GM23338 (cell line): ENCODE results near the gene REV3L. TPM values are rescaled to one million over a fixed set of nuclear protein-coding genes. Genes with fewer than 3 reads are reported as not detected.

Source experiments
- ATAC-seq: fragments of 200-7000 bp; cut with Tn5 transposase; 3 replicates; pipeline ENCODE4 v1.9.1; 2020
- DNase-seq: peaks from one replicate; pipeline ENCODE4 v3.0.0-alpha.2; 2015; ENCODE audit warnings: low spot score
- H2AFZ ChIP-seq: fragments of 200-600 bp; sonication (generic); 2 replicates; pipeline ENCODE4 v1.8.0; 2016; ENCODE audit warnings: antibody characterized with exemption, mild to moderate bottlenecking, moderate library complexity
- H3F3A ChIP-seq: fragments of 200-600 bp; sonication (generic); replicated peaks from 2 replicates; pipeline ENCODE4 v1.8.0; 2017; ENCODE audit warnings: antibody characterized with exemption, mixed run types, low read depth
- H3K27ac ChIP-seq: fragments of 200-600 bp; sonication (generic); 2 replicates; pipeline ENCODE4 v1.6.1; 2016; ENCODE audit warnings: low read depth
- H3K27me3 ChIP-seq: fragments of 200-600 bp; sonication (generic); 2 replicates; pipeline ENCODE4 v1.8.0; 2016; ENCODE audit warnings: mild to moderate bottlenecking, mixed run types, moderate library complexity; ENCODE audit not compliant: insufficient read depth
- H3K36me3 ChIP-seq: fragments of 200-600 bp; sonication (generic); 2 replicates; pipeline ENCODE4 v1.8.0; 2016; ENCODE audit warnings: mild to moderate bottlenecking; ENCODE audit not compliant: insufficient read depth
- H3K4me1 ChIP-seq: fragments of 200-600 bp; sonication (generic); 2 replicates; pipeline ENCODE4 v1.8.0; 2016; ENCODE audit warnings: mild to moderate bottlenecking, moderate library complexity; ENCODE audit not compliant: insufficient read depth
- H3K4me2 ChIP-seq: fragments of 200-600 bp; sonication (generic); 2 replicates; pipeline ENCODE4 v1.7.1; 2017; ENCODE audit warnings: mixed run types
- H3K4me3 ChIP-seq: fragments of 200-600 bp; sonication (generic); 2 replicates; pipeline ENCODE4 v1.6.1; 2016; ENCODE audit warnings: mixed run types
- H3K79me2 ChIP-seq: fragments of 200-600 bp; sonication (generic); replicated peaks from 2 replicates; pipeline ENCODE4 v1.8.0; 2017; ENCODE audit warnings: mild to moderate bottlenecking; ENCODE audit not compliant: insufficient read depth
- H3K9me2 ChIP-seq: fragments of 200-600 bp; sonication (generic); 2 replicates; pipeline ENCODE4 v1.8.0; 2017; ENCODE audit not compliant: insufficient read depth
- H4K20me1 ChIP-seq: fragments of 200-600 bp; sonication (generic); replicated peaks from 2 replicates; pipeline ENCODE4 v1.8.0; 2017; ENCODE audit warnings: mild to moderate bottlenecking; ENCODE audit not compliant: insufficient read depth
- H3K27ac Mint-ChIP-seq: 2 replicates; pipeline ENCODE4 v1.8.0; 2020; ENCODE audit warnings: inconsistent platforms, mild to moderate bottlenecking, moderate library complexity, mixed read lengths
- H3K27me3 Mint-ChIP-seq: 3 replicates; pipeline ENCODE4 v1.8.0; 2022; ENCODE audit warnings: low read depth, mild to moderate bottlenecking, moderate library complexity, mixed read lengths, inconsistent platforms; ENCODE audit not compliant: insufficient read depth, poor library complexity
- H3K36me3 Mint-ChIP-seq: 3 replicates; pipeline ENCODE4 v1.8.0; 2021; ENCODE audit warnings: low read depth, mild to moderate bottlenecking, inconsistent platforms, moderate library complexity, mixed read lengths
- H3K4me1 Mint-ChIP-seq: 3 replicates; pipeline ENCODE4 v1.8.0; 2020; ENCODE audit warnings: mild to moderate bottlenecking, inconsistent platforms, mixed read lengths
- H3K4me3 Mint-ChIP-seq: 3 replicates; pipeline ENCODE4 v1.8.0; 2021; ENCODE audit warnings: moderate library complexity, mild to moderate bottlenecking, inconsistent platforms, mixed read lengths
- H3K9me3 Mint-ChIP-seq: 3 replicates; pipeline ENCODE4 v1.8.0; 2020; ENCODE audit warnings: moderate library complexity, mild to moderate bottlenecking, inconsistent platforms, mixed read lengths
- CREB1 ChIP-seq: fragments of 250-450 bp; sonication (Bioruptor Pico); IDR thresholded peaks from 2 replicates; pipeline ENCODE4 v1.5.0; 2020; ENCODE audit warnings: low read depth, mild to moderate bottlenecking, moderate library complexity
- CTCF ChIP-seq, 2 experiments: fragments of 200-600 bp in 1 of 2; sonication (generic) in 1 of 2; conservative IDR thresholded peaks; 2 replicates each; pipeline versions ENCODE4 v1.5.1 to v1.6.1; 2016 to 2017; ENCODE audit warnings: antibody characterized with exemption in 2 of 2, low read depth in 2 of 2, mild to moderate bottlenecking in 2 of 2, moderate library complexity in 1 of 2
- ETS1 ChIP-seq: IDR thresholded peaks from 2 replicates; pipeline ENCODE4 v1.6.1; 2016; ENCODE audit warnings: antibody characterized with exemption
- EZH2phosphoT487 ChIP-seq: fragments of 200-600 bp; sonication (generic); IDR thresholded peaks from one replicate; pipeline ENCODE4 v1.8.1; 2018; ENCODE audit warnings: antibody characterized with exemption; ENCODE audit not compliant: unreplicated experiment
- JUNB ChIP-seq: IDR thresholded peaks from one replicate; pipeline ENCODE4 v1.6.1; 2016; ENCODE audit warnings: antibody characterized with exemption; ENCODE audit not compliant: unreplicated experiment
- REST ChIP-seq: IDR thresholded peaks from one replicate; pipeline ENCODE4 v1.6.1; 2018; ENCODE audit warnings: antibody characterized with exemption; ENCODE audit not compliant: unreplicated experiment
- STAT1 ChIP-seq: IDR thresholded peaks from one replicate; pipeline ENCODE4 v1.6.1; 2016; ENCODE audit warnings: antibody characterized with exemption; ENCODE audit not compliant: unreplicated experiment
- ZNF114 ChIP-seq: fragments of 250-450 bp; sonication (Bioruptor Pico); IDR thresholded peaks from 2 replicates; pipeline ENCODE4 v1.5.0; 2020; ENCODE audit warnings: mild to moderate bottlenecking, moderate library complexity
- ZNF462 ChIP-seq: fragments of 250-450 bp; sonication (Bioruptor Pico); IDR thresholded peaks from 2 replicates; pipeline ENCODE4 v1.5.0; 2020; ENCODE audit warnings: mild to moderate bottlenecking, moderate library complexity
- polyA plus RNA-seq: library from polyadenylated mRNA; unstranded; fragments of >200 nt; fragmentation: Nextera tagmentation; extraction: Ambion mirVana; gene quantifications from 2 replicates; pipeline ENCODE4 v1.2.1, GENCODE V29; 2016
- total RNA-seq: library from RNA; depleted of rRNA; stranded (reverse); fragments of >200 nt; shearing (Covaris generic); gene quantifications from 2 replicates; pipeline ENCODE4 v1.2.3, GENCODE V29; 2014

REV3L gene
- total and polyA plus RNA-seq, 2 experiments from 2014 or later = 8.3 to 13.1 TPM

GRCh38 chr6:111361648-111362047 is 121.4 kb downstream of the REV3L start:
- no peak overlapping the region for H3K4me3 Mint-ChIP-seq
- DNase-seq (peak; percentile 85), ATAC-seq (peak; percentile 78)
- no peaks in the 10 kb centered on the region for H3K9me2 ChIP-seq
- H3K27ac ChIP-seq = no peak overlapping the region
- no peaks in the 10 kb centered on the region for H3K36me3 Mint-ChIP-seq
- H3K9me3 Mint-ChIP-seq = no peaks in the 10 kb centered on the region
- H3K27ac Mint-ChIP-seq = no peak overlapping the region
- H3K36me3 ChIP-seq = no peaks in the 10 kb centered on the region
- TF ChIP-seq STAT1 = no peak
- peak; percentile 65 to 74 for TF ChIP-seq CTCF (conservative IDR thresholded peaks at IDR 0.05; ENCODE audit: low read depth in 2 of 2)
- TF ChIP-seq REST = no peak
- TF ChIP-seq EZH2phosphoT487 = no peak
- TF ChIP-seq CREB1 (CRISPR knock-in tag) = no peak
- no peak for TF ChIP-seq ETS1
- TF ChIP-seq JUNB = no peak
- TF ChIP-seq ZNF462 (CRISPR knock-in tag) = no peak
- TF ChIP-seq ZNF114 (CRISPR knock-in tag) = no peak
- no peaks in the 10 kb centered on the region for H3K79me2 ChIP-seq
- no peaks in the 10 kb centered on the region; the same call in 2 of the 3 replicates for H3K4me1 Mint-ChIP-seq
- H3K27me3 Mint-ChIP-seq = peaks cover 4% of the 10 kb centered on the region
- H3K4me3 ChIP-seq = no peak overlapping the region
- H4K20me1 ChIP-seq = no peaks in the 10 kb centered on the region; the same call in 1 of the 2 replicates
- no peaks in the 10 kb centered on the region for H3K4me1 ChIP-seq
- H2AFZ ChIP-seq = no peak overlapping the region
- H3F3A ChIP-seq = no peaks in the 10 kb centered on the region
- H3K27me3 ChIP-seq = no peaks in the 10 kb centered on the region
- H3K4me2 ChIP-seq = no peak overlapping the region
